Heart right ventricle (tissue), 16 donors: ENCODE measurements around the gene SLC17A5. TPM values are rescaled to one million over a fixed set of nuclear protein-coding genes. Genes with fewer than 3 reads are reported as not detected.

Experiments
- ATAC-seq, 8 donors: fragments of 200-7000 bp; cut with Tn5 transposase; one replicate each; pipeline ENCODE4 v1.9.1; 2020; ENCODE audit warnings: mild to moderate bottlenecking in 8 of 8, moderate library complexity in 8 of 8, moderate number of reproducible peaks in 1 of 8
- DNase-seq, 2 donors: peaks; one replicate each; pipeline ENCODE4 v3.0.0-alpha.2; 2020
- H3K27ac ChIP-seq, 10 donors: fragments of 200-600 bp; sonication (generic) in 2 of 10; one replicate each; pipeline versions ENCODE4 v1.5.0 to v1.8.0; 2020 to 2022; ENCODE audit warnings: mild to moderate bottlenecking in 3 of 10
- H3K27me3 ChIP-seq, 7 donors: fragments of 200-600 bp; one replicate each; pipeline ENCODE4 v1.8.0; 2021 to 2022; ENCODE audit warnings: mild to moderate bottlenecking in 2 of 7
- H3K36me3 ChIP-seq, 9 donors: fragments of 200-600 bp; sonication (generic) in 1 of 9; one replicate each; pipeline versions ENCODE4 v1.5.0 to v1.8.0; 2020 to 2022; ENCODE audit warnings: mild to moderate bottlenecking in 2 of 9
- H3K4me1 ChIP-seq, 9 donors: fragments of 200-600 bp; sonication (generic) in 1 of 9; one replicate each; pipeline versions ENCODE4 v1.5.0 to v1.8.0; 2020 to 2022; ENCODE audit warnings: mild to moderate bottlenecking in 4 of 9
- H3K4me3 ChIP-seq, 10 donors: fragments of 200-600 bp; sonication (generic) in 2 of 10; one replicate each; pipeline versions ENCODE4 v1.5.0 to v1.8.0; 2020 to 2022; ENCODE audit warnings: mild to moderate bottlenecking in 7 of 10, moderate library complexity in 2 of 10
- H3K9me3 ChIP-seq, 11 donors: fragments of 200-600 bp in 10 of 11; sonication (generic) in 2 of 11; one replicate each; pipeline versions ENCODE4 v1.5.0 to v1.8.0; 2013 to 2022; ENCODE audit warnings: mild to moderate bottlenecking in 2 of 11, control low read depth in 1 of 11, moderate library complexity in 1 of 11
- CTCF ChIP-seq, 9 donors: fragments of 200-600 bp; sonication (generic) in 2 of 9; IDR thresholded peaks; one replicate each; pipeline versions ENCODE4 v1.5.0 to v1.8.0; 2021 to 2022; ENCODE audit warnings: antibody characterized with exemption in 9 of 9, mild to moderate bottlenecking in 5 of 9, moderate library complexity in 1 of 9
- WGBS, 2 donors: extraction: QIAGEN DNeasy Blood & Tissue Kit; methylation state at CpG; one replicate each; pipeline ENCODE4 v1.1.7; 2013; ENCODE audit warnings: inconsistent platforms in 1 of 2; 5-methylcytosine and 5-hydroxymethylcytosine counted together
- intact Hi-C, 10 donors: fragments of 100-400 bp; cut with DNase I; formaldehyde crosslinking; loops; one replicate each; pipeline versions ENCODE4 v1.11.1 to v1.14.2; 2022
- polyA plus RNA-seq, 2 donors: library from polyadenylated mRNA; stranded (reverse); fragments of 200-250 nt; gene quantifications; one replicate each; pipeline ENCODE4 v1.2.3, GENCODE V29; 2013
- total RNA-seq, 10 donors: library from RNA; stranded (reverse); fragmentation: NEBNext Ultra II Directional in 3 of 10; extraction: Animal tissue kit (Norgen Biotek cat#: 25700) in 3 of 10; gene quantifications; one replicate each; pipeline versions ENCODE4 v1.2.1 to v1.2.4, GENCODE V29; 2021 to 2023
- donor health status: Arrhythmogenic right ventricular cardiomyopathy.
- donor health status: ischemic (EF 13 %, LVEDD 7.1; RV severe dilation, severe dysfunction).
- donor health status: healthy with polysubstance abuse.
- donor health status: DM: no; HTN: yes; CAD: no.
- donor health status: DM: no; HTN: no; CAD: no.
- donor health status: ischemic (EF 25% LVEDD 6.9; RV normal size, moderate dysfunction).
- donor health status: ischemic (EF 25% LVEDD 5.7; RV mildly dilated, moderate dysfunction).
- donor health status: healthy.
- donor health status: DM: yes; HTN: yes; CAD: no.
- donor health status: Ischemic cardiomyopathy.
- donor health status: ischemic (EF 35%, LVEDD 5.7; RV mildly dilated, moderate dysfunction).
- donor health status: nonischemic (EF 11% LVEDD 7.7; RV severe dilation, severe dysfunction).
- donor health status: DM: yes; HTN: yes; CAD: no.
- donor health status: PGD.
- donor health status: ischemic (EF 29% LVEDD 5.4; RV normal size, mild dysfunction).
- donor health status: nonischemic (EF 23%, LVEDD 6.1; RV moderate dilation, normal function).

The SLC17A5 gene
- total and polyA plus RNA-seq, 12 donors = 1.9 to 7.6 (median 4.7) TPM

DNA sequence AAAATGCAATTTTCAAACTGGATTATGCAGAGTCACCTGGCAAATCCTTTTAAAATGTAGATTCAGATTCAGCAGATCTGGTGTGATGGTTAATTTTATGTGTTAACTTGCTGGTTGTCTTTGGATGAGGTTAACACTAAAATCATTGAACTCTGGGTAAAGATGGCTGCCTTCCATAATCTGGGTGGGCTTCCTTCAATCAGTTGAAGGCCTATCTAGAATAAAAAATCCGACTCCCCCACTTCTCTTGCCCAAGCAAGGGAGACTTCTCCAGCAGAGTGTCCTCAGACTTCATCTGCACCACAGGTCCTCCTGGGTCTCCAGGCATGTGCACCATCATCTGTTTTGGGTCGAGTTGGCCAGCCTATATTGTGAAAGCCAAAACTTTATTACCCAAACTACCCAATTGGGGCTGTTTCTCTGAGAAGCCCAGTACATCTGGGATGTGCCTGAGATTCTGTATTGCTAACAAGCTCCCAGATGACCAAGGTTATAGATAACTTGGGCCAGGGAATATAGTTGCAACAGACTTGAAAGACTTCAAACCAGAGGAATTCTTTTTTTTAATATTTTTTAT, 1.6 kb upstream of the SLC17A5 start:
- H3K27ac ChIP-seq = peak overlapping the region in 1 of 10 donors; percentile 94
- peaks cover 0 to 25% (median 15%) of the 10 kb centered on the region in 9 donors for H3K4me1 ChIP-seq
- no peak for ATAC-seq

DNA sequence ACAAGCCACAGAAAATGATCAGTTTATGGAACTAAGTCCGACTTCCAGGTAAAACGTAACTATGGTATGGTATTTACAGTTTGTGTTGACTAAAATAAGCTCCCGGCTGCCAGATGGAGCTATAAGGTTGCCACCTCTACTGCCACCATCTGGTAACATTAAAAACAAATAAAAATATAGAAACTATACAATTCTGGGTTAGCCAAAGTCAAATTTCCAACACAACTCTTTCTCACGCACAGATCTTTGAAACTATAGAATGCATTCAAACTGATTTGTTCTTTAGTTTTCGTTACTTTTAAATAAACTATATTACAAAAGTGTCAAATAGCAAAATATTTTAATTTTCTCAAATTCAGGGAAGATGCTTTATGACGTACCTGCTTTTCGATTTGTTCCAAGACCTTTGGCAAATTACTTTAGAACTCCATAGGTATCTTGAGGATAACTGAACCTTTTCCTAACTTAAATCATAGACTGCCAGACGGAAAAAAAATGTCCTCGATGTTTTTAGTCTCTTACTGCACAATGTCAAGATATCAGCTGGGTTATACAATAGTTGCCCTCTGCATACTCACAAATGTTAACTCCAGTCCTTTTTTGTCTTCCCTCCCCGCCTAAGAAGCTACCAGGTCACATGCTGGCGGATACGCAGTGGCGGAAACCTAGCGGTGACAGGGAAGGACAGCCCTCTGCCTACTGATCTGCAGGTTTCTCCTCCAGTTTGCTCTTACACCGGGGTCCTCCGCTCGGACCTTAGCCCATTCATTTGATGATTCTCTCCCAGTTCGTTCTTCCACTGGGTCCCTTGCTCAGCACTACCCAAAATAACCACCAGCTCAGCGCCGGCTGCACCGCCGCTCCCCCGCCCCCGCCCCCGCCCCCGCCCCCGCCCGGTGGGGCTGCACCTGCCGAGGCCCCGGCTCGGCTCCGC, 888 bp downstream of the SLC17A5 start:
- ATAC-seq (peak; percentile 45 to 65 (median 53)), DNase-seq (peak; percentile 54 to 64)
- H3K27ac ChIP-seq = peak overlapping the region; percentile 93 to 99 (median 97)
- H3K27me3 ChIP-seq = no peaks in the 10 kb centered on the region
- 2 to 3% methylated on average over 32 of the region's 32 CpGs for WGBS, 2 donors
- intact Hi-C loops = no loop called here
- H3K4me3 ChIP-seq = peak overlapping the region; percentile 82 to 100 (median 96)
- H3K4me1 ChIP-seq = peaks cover 0 to 25% (median 15%) of the 10 kb centered on the region in 9 donors
- H3K9me3 ChIP-seq = no peaks in the 10 kb centered on the region
- peak; percentile 22 to 53 (median 42) for TF ChIP-seq CTCF (IDR thresholded peaks at IDR 0.05)
- H3K36me3 ChIP-seq = peaks cover 0 to 22% (median under 1%) of the 10 kb centered on the region in 9 donors

More for the DNA sequence above, 1.6 kb upstream of the SLC17A5 start:
- Histone ChIP-seq H3K4me3 (peak overlapping the region in 3 of 10 donors; percentile 82 to 99 (median 99)), H3K9me3 (no peaks in the 10 kb centered on the region), H3K27me3 (no peaks in the 10 kb centered on the region), H3K36me3 (peaks cover 0 to 3% (median 0%) of the 10 kb centered on the region in 9 donors)
- intact Hi-C loops = no loop called here
- no peak for DNase-seq
- no peak for TF ChIP-seq CTCF (IDR thresholded peaks at IDR 0.05)
- WGBS, 2 donors = 92 to 93% methylated on average over 2 of the region's 2 CpGs

GRCh38 chr6:73649783-73650182, 4.0 kb downstream of the SLC17A5 start:
- intact Hi-C loops = no loop called here

More at GRCh38 chr6:73649783-73650182, 4.0 kb downstream of the SLC17A5 start:
- ATAC-seq (no peak), DNase-seq (no peak)
- TF ChIP-seq CTCF (IDR thresholded peaks at IDR 0.05) = no peak
- Histone ChIP-seq H3K27me3 (no peaks in the 10 kb centered on the region), H3K36me3 (peaks cover 0 to 32% (median 6%) of the 10 kb centered on the region in 9 donors), H3K4me1 (peaks cover 0 to 32% (median 19%) of the 10 kb centered on the region in 9 donors), H3K4me3 (no peak overlapping the region), H3K9me3 (no peaks in the 10 kb centered on the region), H3K27ac (no peak overlapping the region)
- whole genome bisulfite sequencing, 2 donors = 69 to 73% methylated on average over 4 of the region's 4 CpGs
